GM19023 (cell line): Measurements from ENCODE around the gene DEPDC5.

Experiments used
- ATAC-seq: cut with Tn5 transposase; IDR thresholded peaks from one replicate; pipeline ENCODE4 v1.9.1; 2021; ENCODE audit warnings: mild to moderate bottlenecking, moderate library complexity; ENCODE audit not compliant: unreplicated experiment

Gene DEPDC5

DNA sequence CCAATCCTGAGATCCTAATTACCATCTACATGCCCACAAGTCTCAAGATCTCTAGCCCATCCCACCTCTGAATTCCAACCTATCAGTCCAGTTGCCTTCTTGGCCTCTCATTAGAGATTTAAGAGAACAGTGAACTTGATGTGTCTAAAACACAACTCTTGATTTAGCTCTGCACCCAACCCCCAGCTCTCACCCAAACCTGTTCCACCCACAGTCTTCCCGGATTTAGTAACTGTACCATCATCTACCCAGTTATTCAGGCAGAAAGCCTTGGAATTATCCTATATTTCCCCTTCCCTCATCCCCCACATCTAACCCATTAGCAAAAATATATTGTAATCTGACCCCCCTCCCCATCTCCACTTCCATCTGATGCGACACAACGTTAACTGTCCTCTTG is 166.5 kb downstream of the DEPDC5 start:
- ATAC-seq = no peak

DNA sequence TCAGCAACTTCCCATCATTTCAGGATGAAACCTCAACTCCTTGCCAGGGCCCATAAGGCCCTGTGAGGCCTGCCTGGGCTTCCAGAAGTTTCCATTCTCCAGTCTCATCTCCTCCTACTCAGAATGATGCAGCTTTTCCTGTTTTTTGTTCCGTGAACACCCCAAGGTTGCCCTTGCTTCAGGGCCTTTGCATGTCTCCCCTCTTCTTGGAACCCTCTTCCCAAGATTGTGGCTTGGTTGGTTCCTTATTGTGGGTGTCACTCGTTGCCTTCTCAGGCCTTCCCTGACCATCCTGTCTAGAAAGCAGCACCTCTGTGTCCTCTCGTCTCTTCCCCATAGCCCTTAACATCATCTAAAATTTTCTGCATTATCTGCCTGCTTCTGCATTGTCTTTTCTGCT is 167.3 kb downstream of the DEPDC5 start:
- ATAC-seq = no peak

DNA sequence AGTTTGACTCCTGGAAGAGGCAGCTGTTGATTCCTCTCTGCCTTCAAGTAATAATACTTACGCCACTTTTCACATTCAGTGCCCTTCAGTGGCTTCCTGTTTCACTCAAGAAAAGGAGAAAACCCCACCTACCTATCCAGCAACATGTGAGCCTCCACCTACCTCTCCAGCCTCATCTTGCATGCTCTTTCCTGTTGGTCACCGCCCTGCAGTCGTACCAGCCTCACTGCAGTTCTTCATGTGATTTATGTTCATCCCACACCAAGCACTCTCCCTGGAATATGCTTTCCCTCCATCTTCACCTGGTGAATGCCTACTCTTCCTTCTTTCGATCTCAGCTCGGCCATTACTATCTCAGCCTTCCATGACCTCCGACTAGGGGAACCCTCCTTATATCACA is 168.7 kb downstream of the DEPDC5 start:
- no peak for ATAC-seq

DNA sequence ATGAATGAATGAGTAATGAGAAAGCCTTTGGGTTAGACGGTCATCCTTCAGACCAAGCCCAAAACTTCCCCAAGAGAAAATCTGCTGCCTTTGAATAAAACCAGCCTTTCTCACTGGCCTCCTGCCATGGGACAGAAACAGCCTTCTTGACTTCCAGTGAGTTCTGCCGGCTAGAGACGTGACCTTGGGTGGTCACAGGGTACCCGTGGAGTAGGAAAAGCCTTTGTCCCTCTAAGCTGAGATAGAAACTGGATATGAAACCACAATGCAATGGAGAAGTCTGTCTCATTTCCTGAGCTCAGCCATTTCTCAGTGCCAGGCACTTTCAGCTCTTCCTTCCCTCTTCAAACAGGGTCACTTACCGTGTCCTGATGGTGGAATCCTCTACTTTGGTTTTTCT is 169.3 kb downstream of the DEPDC5 start:
- ATAC-seq = no peak

DNA sequence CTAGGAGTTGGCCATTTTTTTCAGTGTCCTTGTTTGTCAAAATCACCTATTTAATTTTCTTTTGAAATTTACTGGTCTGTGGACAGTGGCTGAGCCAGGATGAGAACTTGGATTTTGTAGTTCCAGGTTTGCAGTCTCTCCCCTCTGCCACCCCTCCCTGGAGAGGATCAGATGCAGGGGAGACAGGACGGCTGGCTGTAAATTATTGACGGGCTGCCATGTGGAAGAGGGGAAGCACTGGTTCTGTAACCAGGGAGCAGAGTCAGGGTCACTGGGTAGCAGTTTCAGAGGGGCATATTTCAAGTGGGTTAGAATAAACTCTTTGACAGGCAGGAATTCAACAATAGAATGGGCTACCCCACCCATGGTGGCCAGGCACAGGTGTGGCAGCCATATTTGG is 169.9 kb downstream of the DEPDC5 start:
- no peak for ATAC-seq

DNA sequence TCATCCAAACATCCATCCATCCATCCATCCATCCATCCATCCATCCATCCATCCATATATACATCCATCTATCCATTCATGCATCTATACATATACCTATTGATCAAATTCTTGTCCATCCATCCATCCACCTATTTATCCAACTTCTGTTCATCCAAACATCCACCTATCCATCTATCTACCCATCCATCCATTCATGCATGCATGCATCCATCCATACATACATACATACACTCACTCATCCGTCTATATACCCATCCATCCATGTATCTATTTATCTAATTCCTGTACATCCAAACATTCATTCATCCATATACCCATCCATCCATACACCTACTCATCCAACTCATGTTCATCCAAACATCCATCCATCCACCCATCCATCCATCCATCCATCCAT is 171.2 kb downstream of the DEPDC5 start:
- ATAC-seq = no peak

DNA sequence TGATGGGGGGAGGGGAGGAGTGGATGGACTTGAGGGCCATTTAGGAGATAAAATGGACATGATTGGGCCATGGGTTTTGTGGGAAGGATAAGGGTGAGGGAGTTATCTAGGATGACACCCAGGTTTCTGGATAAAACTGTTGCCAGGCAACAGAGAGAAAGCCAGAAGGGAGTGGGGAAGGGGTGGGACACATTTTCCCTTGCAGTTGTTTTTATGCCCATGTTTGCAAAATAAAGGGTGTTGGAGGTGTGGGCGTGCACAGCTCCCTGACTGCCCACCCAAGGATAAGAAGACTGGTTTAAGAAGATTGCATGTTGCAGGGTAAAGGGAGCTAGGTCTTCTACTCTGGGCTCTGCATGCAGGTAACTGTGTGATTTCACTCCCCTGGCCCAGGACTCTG is 172.2 kb downstream of the DEPDC5 start:
- ATAC-seq = no peak

DNA sequence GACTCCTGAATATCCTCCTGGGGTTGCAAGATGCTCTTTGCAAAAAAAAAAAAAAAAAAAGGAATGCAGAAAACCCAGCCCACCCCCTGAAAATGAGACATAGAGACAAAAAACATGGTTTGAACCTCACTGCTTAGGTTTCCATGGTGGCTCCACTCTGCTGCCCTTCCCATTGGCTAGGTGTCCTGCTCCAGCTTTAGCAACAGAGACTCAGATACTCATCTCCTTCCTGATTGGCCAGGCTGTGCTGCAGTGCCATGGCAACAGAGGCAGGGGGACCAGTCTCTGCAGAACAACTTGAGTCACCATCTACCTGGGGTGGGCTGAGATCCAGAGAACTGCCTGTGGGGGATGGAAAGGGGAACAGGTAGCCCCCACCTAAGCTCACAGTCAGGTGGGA is 173.2 kb downstream of the DEPDC5 start:
- no peak for ATAC-seq

DNA sequence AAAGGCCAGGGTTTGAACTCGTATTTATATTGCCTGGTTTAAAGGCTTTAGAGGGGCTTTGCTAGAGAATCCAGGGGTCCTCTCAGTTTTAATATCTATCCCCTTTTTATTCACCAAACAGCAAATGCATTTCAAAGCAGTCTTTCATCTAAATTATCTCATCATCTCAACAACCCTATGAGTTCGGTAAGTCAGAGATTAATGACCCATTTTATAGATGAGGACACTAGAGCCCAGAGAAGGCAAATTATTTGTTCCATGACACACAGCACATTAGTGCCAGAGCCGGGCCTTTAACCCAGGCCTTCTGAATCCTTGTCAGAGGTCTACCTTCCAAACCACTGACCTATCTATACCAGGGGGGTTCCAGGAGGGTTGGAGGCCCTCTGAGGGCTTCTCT is 173.7 kb downstream of the DEPDC5 start:
- ATAC-seq = no peak

DNA sequence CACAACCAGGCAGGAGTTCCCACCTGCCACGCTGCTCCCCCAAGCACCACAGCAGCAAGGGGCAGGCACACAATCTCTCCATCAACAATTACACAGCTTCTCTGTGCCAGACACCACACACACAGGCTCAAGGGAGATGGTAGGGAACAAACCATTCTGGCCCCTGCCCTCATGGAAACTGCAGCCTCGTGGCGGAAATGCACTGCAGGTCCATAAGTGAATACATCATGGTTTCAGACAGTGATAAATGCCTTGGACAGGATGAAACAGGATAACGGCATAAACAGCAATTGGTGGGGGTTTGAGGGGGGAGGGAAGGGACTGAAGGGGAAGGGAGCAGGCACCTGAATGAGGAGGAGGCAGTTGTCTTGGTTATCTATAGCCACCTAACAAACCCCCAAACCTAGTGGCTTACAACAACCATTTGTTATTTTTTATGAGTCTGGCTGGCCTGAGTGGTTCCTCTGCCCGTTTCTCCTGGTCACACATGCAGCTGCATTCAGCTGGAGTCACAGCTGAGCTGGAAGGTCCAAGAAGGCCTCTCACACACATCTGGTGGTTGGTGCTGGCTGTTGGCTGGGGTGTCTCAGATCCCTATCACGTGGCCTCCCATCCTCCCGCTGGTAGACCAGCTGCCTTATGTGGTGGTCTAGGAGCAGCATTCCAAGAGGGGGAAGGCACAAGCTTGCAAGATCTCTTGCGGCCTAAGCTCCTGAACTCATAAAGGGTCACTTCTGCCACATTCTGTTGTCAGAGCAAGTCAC is 175.5 kb downstream of the DEPDC5 start:
- no peak for ATAC-seq

DNA sequence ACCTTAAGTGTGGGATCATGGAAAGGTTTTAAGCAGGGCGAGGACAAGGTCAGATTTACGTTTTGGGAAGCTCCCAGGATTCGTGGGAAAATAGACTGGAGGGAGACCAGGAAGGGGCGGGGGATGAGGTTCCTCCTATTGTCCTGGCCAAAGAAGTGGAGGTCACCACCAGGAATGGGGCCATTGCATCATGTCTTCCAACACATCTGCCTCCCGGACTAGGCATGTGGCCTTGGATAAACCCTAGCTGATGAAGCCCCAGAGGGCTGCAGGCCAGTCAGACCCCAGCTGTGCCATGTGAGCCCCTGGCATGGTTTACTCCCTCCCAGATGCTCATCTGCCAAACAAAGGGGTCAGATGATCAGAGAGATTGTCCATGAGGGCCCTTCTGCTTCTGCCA is 179.0 kb downstream of the DEPDC5 start:
- ATAC-seq = no peak

DNA sequence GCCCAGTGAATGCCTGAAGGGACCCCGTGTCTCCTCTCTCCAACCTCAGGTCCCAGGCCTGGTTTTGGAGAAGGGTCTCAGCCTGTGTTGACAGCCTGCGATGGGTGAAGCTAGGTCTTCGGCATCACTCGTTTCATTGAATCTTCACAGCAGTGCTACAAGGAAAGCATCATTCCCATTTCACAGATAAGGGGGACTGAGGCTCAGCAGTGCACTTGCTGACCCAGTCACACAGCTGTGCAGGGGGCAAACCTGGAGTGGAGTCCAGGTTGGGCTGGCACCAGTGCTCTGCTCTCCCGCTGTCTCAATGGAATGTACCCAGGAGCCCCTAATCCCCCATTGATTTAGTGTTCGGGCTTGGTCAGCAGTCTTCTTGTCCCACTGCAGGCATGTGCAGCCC is 179.6 kb downstream of the DEPDC5 start:
- no peak for ATAC-seq

DNA sequence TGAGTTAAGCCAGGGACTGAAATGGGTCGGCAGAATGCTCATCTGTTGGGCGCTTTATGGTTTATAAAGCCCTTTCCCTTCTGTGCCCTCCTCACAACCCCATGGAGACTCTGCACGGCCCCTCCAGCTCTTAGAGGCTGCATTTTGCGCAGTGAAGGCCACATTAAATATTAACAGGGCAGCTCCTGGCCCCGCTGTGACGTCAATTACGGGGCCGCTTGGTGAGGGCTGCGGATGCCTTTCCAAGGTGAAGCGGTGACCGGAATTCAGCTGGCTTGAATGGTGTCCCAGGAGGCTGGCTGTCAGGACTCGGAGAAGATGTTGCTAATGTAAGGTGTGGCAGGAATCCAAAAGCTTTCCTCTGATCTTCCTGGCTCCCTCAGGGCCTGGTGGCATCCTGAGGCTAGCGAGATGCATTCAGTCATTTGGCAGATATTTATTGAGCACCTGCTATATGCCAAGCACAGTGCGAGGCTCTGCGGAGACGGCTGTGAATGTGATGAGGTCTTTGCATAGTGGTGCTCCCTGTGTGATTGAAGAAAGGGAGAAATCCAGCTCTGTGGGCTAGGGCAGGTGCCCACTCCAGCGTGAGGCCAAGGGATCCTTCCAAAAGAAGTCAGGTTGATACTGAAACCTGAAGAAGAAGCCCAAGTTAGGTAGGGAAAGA is 180.1 kb downstream of the DEPDC5 start:
- ATAC-seq = no peak

DNA sequence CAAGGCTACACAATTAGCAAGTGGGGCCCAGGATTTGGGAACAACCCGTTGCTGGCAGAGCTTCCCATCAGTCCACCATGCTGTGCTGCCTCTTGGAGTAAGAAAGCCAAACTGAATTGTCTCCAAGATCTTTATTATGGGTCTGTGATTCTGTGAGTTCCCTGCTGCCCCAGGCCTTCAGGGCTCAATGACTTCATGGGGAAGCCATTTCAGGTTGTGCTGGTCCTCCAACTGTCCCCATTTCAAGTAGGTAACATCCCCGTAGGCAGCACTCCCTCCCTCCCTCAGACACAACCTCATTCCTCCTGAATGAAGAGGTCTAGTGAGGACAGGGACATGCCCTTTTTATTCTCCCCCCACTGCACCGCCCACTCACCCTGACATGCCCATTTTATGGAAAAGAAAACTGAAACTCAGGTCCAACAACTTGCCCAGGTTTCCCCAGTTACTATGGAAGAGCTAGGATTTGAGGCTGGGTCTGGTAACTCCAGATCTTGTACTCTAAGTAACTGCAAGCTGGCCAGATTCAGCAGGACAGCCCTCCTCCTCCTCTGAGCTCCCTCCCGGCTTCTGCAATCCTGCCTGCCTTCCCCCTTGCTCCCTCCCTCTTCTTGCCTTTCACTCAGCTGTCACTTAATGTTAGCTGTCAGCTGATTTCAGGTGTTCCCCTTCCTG is 182.3 kb downstream of the DEPDC5 start:
- no peak for ATAC-seq

DNA sequence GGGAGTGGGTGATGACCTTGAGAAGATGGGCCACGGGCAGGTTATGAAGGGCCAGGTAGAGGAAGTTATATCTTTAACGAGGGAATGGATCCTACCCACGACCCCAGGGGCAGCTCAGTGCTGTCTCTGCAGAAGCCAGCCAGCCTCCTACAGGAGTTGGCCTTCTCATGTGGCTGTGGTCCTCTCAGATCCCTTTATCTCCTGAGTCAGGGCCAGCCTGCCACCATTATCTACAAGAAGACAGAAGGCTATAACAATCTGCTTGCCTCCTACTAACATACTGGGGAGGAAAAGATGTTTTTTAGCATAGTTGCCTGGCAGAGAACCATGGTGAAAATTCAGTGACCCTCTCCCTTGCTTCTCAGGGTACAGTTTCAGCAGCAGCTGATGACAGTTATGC is 183.5 kb downstream of the DEPDC5 start:
- no peak for ATAC-seq

DNA sequence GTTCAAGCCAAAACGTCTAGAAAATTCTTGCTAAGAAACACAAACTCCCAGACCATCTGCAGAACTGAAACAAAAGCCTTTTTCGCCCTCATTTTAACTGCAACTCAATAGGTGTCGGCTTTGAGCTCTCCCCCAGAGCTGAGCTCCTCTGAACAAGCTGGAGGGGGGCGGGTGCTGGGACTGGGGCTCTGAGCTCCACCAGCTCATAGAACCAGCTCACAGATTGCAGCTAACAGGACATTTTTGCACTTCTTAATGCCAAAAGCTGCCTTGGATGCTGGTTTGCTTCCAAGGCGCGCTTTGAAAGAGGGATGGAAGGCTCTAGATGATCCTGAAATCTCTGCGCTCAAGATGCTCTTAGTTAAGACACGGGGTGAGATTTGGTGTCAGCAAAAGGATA is 184.5 kb downstream of the DEPDC5 start:
- ATAC-seq = no peak

DNA sequence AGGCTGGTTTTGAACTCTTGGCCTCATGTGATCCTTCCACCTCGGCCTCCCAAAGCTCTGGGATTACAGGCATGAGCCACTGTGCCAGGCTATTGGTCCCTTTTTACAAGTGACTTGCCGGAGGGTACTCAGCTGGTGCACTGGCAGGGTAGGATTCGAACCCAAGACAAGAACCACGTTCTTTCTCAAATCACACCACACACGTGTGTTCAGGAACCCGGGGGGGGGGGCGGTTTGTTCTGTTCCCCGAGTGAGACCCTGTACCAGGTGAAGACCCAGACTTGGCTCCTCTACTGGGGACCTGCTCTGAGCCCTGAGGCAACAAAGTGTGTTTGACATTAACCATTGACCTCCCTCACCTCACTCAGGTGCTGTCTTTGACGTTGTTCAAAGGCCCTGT is 186.7 kb downstream of the DEPDC5 start:
- ATAC-seq = no peak

DNA sequence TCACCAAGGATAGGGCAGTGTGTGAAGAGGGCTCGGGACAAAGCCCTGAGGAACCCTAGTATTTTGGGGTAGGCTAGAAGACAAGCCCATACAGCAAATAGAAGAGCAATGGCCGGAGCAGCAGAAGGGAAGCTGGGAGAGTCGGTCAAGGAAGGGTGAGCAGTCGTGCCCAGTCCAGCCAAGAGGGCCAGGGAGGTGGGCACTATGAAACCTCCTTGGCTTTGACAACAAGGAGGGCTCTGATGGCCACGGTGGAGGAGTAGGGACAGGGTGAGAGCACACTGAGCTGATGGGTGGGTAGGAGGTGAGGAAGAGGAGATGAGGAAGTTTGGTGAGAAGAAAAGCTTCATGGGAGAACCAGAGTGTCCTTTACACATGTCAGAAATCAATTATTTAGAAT is 188.3 kb downstream of the DEPDC5 start:
- ATAC-seq = no peak

DNA sequence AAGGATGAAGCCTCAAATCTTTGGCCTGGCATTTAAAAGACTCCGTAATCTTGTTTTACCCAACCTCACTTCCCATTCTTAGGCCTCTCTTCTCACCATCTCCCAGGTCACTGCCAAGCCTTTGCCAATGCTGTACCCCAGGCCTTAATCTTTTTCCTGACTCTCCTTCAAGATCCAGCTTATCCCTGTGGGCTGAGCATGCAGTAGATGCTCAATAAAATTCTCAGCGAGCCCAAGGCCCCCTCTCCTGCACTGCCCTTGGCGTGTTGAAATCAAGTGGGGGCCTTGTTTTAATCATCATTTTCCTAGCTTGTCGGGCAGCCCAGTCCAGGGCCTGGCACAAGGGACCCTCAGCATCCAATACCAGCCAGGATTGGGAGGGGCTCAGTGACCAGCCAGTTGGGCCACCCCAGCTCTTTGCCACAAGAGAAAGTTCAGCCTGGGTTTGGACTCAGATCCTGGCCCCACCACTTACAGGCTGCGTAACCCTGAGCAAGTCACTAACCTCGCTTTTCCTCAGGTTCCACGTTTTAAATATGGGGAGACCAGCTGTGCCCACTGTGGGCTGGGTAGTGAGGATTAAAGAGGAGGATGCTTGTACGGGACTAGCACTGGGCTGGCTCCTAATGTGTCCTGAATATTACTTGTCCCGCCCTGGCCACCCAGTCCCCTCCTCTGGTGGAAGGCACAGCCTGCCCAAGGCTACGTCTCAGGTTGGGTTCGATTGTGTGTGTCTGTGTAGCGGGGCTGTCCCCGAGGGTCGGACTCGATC is 189.6 kb downstream of the DEPDC5 start:
- ATAC-seq = no peak

DNA sequence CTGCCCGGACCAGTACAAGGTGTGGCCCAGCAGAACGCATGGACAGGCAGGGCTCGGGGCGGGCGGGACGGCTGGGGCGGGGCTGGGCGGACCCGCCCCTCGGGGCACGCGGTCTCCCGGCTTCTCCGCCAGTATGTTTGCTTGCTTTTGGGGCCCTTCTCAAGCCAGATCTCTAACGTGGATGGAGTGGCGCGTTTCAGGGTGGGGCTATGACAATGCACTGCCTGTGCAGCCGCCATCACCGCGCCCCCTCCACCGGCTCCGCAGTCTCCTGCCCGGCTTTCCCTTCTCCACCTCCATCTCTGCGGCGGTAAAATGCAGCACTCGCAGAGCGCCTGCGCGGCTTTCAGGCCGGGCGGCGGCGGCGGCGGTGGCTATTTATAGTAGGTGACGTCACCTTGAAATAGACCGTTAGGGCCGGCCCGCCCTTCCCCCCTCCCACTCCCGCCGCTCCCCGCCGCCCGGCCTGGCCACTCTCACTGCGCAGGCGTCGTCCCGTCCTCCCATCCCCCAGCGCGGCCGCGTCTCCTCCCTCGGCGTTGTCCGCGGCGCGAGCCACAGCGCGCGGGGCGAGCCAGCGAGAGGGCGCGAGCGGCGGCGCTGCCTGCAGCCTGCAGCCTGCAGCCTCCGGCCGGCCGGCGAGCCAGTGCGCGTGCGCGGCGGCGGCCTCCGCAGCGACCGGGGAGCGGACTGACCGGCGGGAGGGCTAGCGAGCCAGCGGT is 190.3 kb downstream of the DEPDC5 start, which contains the start of gene YWHAH:
YWHAH (plus strand) TSS at position 558 of the 722 bp plus-strand sequence. CDS start 199 bp downstream, outside the sequence.
- ATAC-seq = peak; percentile 60
